ENCODE measurements around the gene RALY. TPM values are rescaled to one million over a fixed set of nuclear protein-coding genes. Genes with fewer than 3 reads are reported as not detected.

Gene RALY
- total and polyA plus RNA-seq, 2 of the 4 experiments (the other 2 are of a cell fraction), result 46.2 to 115 TPM

DNA sequence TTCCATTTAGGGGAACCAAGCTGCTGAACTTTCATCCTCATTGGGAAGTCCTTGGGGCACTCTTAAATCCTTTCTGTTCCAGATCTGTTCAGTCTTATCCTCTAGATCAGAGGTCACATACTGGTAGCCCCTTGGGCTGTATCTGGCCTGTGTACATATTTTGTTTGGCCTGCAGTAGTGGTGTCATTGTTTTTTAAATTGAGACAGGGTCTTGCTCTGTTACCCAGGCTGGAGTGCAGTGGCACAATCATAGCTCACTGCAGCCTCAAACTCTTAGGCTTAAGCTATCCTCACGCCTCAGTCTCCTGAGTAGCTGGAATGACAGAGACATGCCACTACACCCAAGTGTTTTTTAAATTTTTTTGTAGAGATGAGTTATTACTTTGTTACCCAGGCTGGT is 14.8 kb downstream of the RALY start:
- H2BK20ac ChIP-seq (ENCODE audit: low read depth, low read length), result no peak overlapping the region
- no peak overlapping the region for H3K27ac ChIP-seq (ENCODE audit: insufficient read depth, low read length)
- no TSS peak for BruUV-seq (replicated peaks)
- intact Hi-C loops (cut with micrococcal nuclease) (no loop called here), dilution Hi-C loops (cut with HindIII; ENCODE audit: low sequenced_read_pairs, unreplicated experiment) (no loop called here), in situ Hi-C loops (cut with MboI; ENCODE audit: low sequenced_read_pairs) (no loop called here)
- no peak overlapping the region for H3K18ac ChIP-seq (ENCODE audit: low read depth, low read length)
- H4K20me1 ChIP-seq (ENCODE audit: insufficient read depth, low read length), result peaks cover 93% of the 10 kb centered on the region
- peaks cover 2% of the 10 kb centered on the region; the same call in 1 of the 2 replicates for H3K4me1 ChIP-seq (ENCODE audit: control insufficient read depth, insufficient read depth, low read length)
- peaks cover 2% of the 10 kb centered on the region for H3K36me3 ChIP-seq (ENCODE audit: control insufficient read depth, insufficient read depth, low read length)
- no peak overlapping the region for H3K4me3 ChIP-seq (ENCODE audit: insufficient read depth, low read depth, low read length)
- H2BK5ac ChIP-seq (ENCODE audit: low read depth, low read length, poor library complexity, severe bottlenecking), result no peak overlapping the region
- H2AK9ac ChIP-seq (replicated peaks; ENCODE audit: low read depth, low read length, poor library complexity), result no peak overlapping the region
- H3K4me2 ChIP-seq (ENCODE audit: low read depth, low read length), result no peak overlapping the region
- ChIA-PET POLR2A (ENCODE audit: unreplicated experiment) (no interaction called here), CTCF (interaction anchor here (0.6 kb wide), 1 partner anchor 652 kb away, joined by 3 read pairs; no protein-coding TSS in a partner anchor)
- H3K9me3 ChIP-seq (ENCODE audit: control insufficient read depth, insufficient read depth, low read length), result no peaks in the 10 kb centered on the region
- peaks cover 21 to 81% of the 10 kb centered on the region in 2 experiments; a peak in 3 of 4 replicates for H3K79me1 ChIP-seq (ENCODE audit: low read depth in 1 of 2, low read length in 2 of 2)
- H2AK5ac ChIP-seq (ENCODE audit: low read depth, low read length), result no peak overlapping the region
- H2BK120ac ChIP-seq (ENCODE audit: low read depth, low read length), result no peak overlapping the region
- no peak overlapping the region for H2BK15ac ChIP-seq (ENCODE audit: low read depth, low read length)
- H3K9ac ChIP-seq (ENCODE audit: low read depth, low read length), result no peak overlapping the region
- no peak overlapping the region for H3K4ac ChIP-seq (ENCODE audit: low read depth, low read length)
- H3K56ac ChIP-seq (ENCODE audit: extremely low read depth, insufficient read depth, low read length), result no peak overlapping the region
- TF ChIP-seq, protein P1, sequence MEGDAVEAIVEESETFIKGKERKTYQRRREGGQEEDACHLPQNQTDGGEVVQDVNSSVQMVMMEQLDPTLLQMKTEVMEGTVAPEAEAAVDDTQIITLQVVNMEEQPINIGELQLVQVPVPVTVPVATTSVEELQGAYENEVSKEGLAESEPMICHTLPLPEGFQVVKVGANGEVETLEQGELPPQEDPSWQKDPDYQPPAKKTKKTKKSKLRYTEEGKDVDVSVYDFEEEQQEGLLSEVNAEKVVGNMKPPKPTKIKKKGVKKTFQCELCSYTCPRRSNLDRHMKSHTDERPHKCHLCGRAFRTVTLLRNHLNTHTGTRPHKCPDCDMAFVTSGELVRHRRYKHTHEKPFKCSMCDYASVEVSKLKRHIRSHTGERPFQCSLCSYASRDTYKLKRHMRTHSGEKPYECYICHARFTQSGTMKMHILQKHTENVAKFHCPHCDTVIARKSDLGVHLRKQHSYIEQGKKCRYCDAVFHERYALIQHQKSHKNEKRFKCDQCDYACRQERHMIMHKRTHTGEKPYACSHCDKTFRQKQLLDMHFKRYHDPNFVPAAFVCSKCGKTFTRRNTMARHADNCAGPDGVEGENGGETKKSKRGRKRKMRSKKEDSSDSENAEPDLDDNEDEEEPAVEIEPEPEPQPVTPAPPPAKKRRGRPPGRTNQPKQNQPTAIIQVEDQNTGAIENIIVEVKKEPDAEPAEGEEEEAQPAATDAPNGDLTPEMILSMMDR (conservative IDR thresholded peaks at IDR 0.05; ENCODE audit: low read depth, low read length), result no peak
- TF ChIP-seq CEBPB (IDR thresholded peaks at IDR 0.05; ENCODE audit: low read depth, low read length), result no peak
- no peak for TF ChIP-seq RAD21 (IDR thresholded peaks at IDR 0.05; ENCODE audit: low read length)
- TF ChIP-seq NFE2L2 (IDR thresholded peaks at IDR 0.05; ENCODE audit: low read depth, low read length), result no peak
- no peak for TF ChIP-seq MAZ (IDR thresholded peaks at IDR 0.05; ENCODE audit: borderline replicate concordance, low read depth, low read length)
- TF ChIP-seq RCOR1 (IDR thresholded peaks at IDR 0.05; ENCODE audit: insufficient replicate concordance, low read length), result no peak
- TF ChIP-seq, protein P2, sequence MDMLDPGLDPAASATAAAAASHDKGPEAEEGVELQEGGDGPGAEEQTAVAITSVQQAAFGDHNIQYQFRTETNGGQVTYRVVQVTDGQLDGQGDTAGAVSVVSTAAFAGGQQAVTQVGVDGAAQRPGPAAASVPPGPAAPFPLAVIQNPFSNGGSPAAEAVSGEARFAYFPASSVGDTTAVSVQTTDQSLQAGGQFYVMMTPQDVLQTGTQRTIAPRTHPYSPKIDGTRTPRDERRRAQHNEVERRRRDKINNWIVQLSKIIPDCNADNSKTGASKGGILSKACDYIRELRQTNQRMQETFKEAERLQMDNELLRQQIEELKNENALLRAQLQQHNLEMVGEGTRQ (IDR thresholded peaks at IDR 0.05; ENCODE audit: low read depth, low read length), result no peak
- no peak for TF ChIP-seq MAFK (IDR thresholded peaks at IDR 0.05; ENCODE audit: low read depth, low read length)
- TF ChIP-seq CHD1 (IDR thresholded peaks at IDR 0.05; ENCODE audit: low read depth, low read length), result no peak
- no peak for TF ChIP-seq SMC3 (IDR thresholded peaks at IDR 0.05; ENCODE audit: low read depth, low read length)
- TF ChIP-seq FOS (IDR thresholded peaks at IDR 0.05; ENCODE audit: low read depth, low read length), result no peak
- H4K5ac ChIP-seq (ENCODE audit: low read depth, low read length), result no peak overlapping the region
- H3K14ac ChIP-seq (replicated peaks; ENCODE audit: low read depth, low read length), result no peak overlapping the region
- no peak overlapping the region for H4K91ac ChIP-seq (ENCODE audit: insufficient read depth, low read depth, low read length)
- WGBS, 2 experiments (ENCODE audit: extremely low coverage in 2 of 2, insufficient read length in 1 of 2), result no CpG with 5 or more reads among the region's 1 CpG
- no peak for ATAC-seq (ENCODE audit: low read depth)
- peaks cover 33% of the 10 kb centered on the region for H3K9me1 ChIP-seq (ENCODE audit: insufficient read depth, low read length)
- H4K8ac ChIP-seq (ENCODE audit: low read depth in 2 of 2, low read length in 2 of 2), result no peak overlapping the region
- H2AFZ ChIP-seq (replicated peaks; ENCODE audit: low read length, poor library complexity), result no peak overlapping the region
- H3K23ac ChIP-seq (ENCODE audit: low read depth, low read length), result no peak overlapping the region
- DNase-seq, result no peak
- no peaks in the 10 kb centered on the region for H3K27me3 ChIP-seq (ENCODE audit: control insufficient read depth, insufficient read depth, low read length)

Measured in IMR-90 (cell line).